Osteoblast (primary cell): ENCODE data around the gene OR8J1. TPM values are rescaled to one million over a fixed set of nuclear protein-coding genes. Genes with fewer than 3 reads are reported as not detected.

Experiments used
- DNase-seq: peaks from one replicate; pipeline ENCODE4 v3.0.0; 2011; ENCODE audit warnings: low spot score, mixed read lengths; ENCODE audit not compliant: insufficient read length; ENCODE audit errors: missing footprints
- H2AFZ ChIP-seq: 2 replicates; pipeline ENCODE4 v1.6.0; 2011; ENCODE audit warnings: mild to moderate bottlenecking, low read length
- H3K27ac ChIP-seq: 2 replicates; pipeline ENCODE4 v1.5.1; 2011; ENCODE audit warnings: mild to moderate bottlenecking, low read depth, low read length, moderate library complexity
- H3K27me3 ChIP-seq: 2 replicates; pipeline ENCODE4 v1.6.0; 2012; ENCODE audit warnings: mild to moderate bottlenecking, control low read depth, inconsistent platforms, low read length, moderate library complexity; ENCODE audit not compliant: insufficient read depth
- H3K36me3 ChIP-seq: 2 replicates; pipeline ENCODE4 v1.5.1; 2011; ENCODE audit warnings: mild to moderate bottlenecking, low read length, control low read depth, moderate library complexity; ENCODE audit not compliant: insufficient read depth
- H3K4me1 ChIP-seq: 2 replicates; pipeline ENCODE4 v1.5.1; 2011; ENCODE audit warnings: mild to moderate bottlenecking, low read length, control low read depth, moderate library complexity; ENCODE audit not compliant: insufficient read depth
- H3K4me2 ChIP-seq: 2 replicates; pipeline ENCODE4 v1.6.0; 2011; ENCODE audit warnings: mild to moderate bottlenecking, low read length; ENCODE audit not compliant: insufficient read depth
- H3K4me3 ChIP-seq: fragments of 200-600 bp; sonication (generic); 3 replicates; pipeline ENCODE4 v1.5.1; 2012; ENCODE audit warnings: mild to moderate bottlenecking, low read length, inconsistent platforms; ENCODE audit not compliant: insufficient read depth
- H3K79me2 ChIP-seq: 2 replicates; pipeline ENCODE4 v1.6.0; 2012; ENCODE audit warnings: mild to moderate bottlenecking, low read length, control low read depth, inconsistent platforms; ENCODE audit not compliant: insufficient read depth
- H3K9me3 ChIP-seq: 2 replicates; pipeline ENCODE4 v1.5.1; 2011; ENCODE audit warnings: low read depth, low read length, control low read depth
- H4K20me1 ChIP-seq: 2 replicates; pipeline ENCODE4 v1.6.0; 2012; ENCODE audit warnings: mild to moderate bottlenecking, low read length, control low read depth; ENCODE audit not compliant: insufficient read depth
- CTCF ChIP-seq: IDR thresholded peaks from 2 replicates; pipeline ENCODE4 v1.5.1; 2011; ENCODE audit warnings: mild to moderate bottlenecking, low read depth, low read length, moderate library complexity; ENCODE audit errors: extremely low read depth
- total RNA-seq: library from RNA; depleted of rRNA; stranded (reverse); fragments of >200 nt; gene quantifications from 2 replicates; pipeline ENCODE4 v1.2.3, GENCODE V29; 2012

Gene OR8J1, protein sequence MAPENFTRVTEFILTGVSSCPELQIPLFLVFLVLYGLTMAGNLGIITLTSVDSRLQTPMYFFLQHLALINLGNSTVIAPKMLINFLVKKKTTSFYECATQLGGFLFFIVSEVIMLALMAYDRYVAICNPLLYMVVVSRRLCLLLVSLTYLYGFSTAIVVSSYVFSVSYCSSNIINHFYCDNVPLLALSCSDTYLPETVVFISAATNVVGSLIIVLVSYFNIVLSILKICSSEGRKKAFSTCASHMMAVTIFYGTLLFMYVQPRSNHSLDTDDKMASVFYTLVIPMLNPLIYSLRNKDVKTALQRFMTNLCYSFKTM
- not detected in 2 replicates for total RNA-seq

DNA sequence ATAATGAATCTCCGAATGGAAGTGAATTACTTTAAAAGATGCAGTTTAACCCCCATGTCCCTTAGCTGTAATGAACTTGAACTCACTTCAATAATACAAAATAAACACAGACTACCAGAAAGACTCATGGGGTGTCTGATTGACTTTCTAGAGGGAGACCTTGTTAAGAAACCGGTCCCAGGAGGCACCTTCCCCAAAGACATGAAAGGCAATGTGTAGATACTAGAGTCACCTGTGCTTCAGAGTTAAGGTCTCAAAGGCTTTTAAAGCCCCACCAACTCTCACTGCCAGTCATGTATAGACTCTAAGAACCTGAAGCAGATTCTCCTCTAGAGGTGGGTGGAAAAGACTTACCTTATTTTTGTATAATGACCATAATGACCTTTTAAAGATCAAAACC, at the start of gene OR8J1:
TSS of gene OR8J1 (plus strand) at position 301 of the 400 bp plus-strand sequence. CDS start 5,956 bp downstream, outside the sequence.
- H3K4me2 ChIP-seq: no peak within 1 kb of the TSS
- no peak for DNase-seq
- no peak for TF ChIP-seq CTCF

GRCh38 chr11:56307836-56308235, 46.3 kb upstream of the OR8J1 start:
- peak; percentile 68 for DNase-seq
- Histone ChIP-seq H2AFZ (no peak overlapping the region), H3K79me2 (no peaks in the 10 kb centered on the region), H3K36me3 (no peaks in the 10 kb centered on the region), H3K4me1 (no peaks in the 10 kb centered on the region), H3K4me2 (no peak overlapping the region), H4K20me1 (no peaks in the 10 kb centered on the region), H3K9me3 (peaks cover 6% of the 10 kb centered on the region), H3K27me3 (no peaks in the 10 kb centered on the region), H3K4me3 (no peak overlapping the region), H3K27ac (no peak overlapping the region)
- no peak for TF ChIP-seq CTCF

More for the DNA sequence above, at the start of gene OR8J1:
- Histone ChIP-seq H3K27ac (no peak within 1 kb of the TSS), H3K79me2 (no peaks in the 10 kb centered on the region), H3K36me3 (no peaks in the 10 kb centered on the region), H3K27me3 (no peaks in the 10 kb centered on the region), H2AFZ (no peak within 1 kb of the TSS), H3K4me3 (no peak within 1 kb of the TSS), H3K9me3 (no peaks in the 10 kb centered on the region), H4K20me1 (no peaks in the 10 kb centered on the region), H3K4me1 (no peaks in the 10 kb centered on the region)

DNA sequence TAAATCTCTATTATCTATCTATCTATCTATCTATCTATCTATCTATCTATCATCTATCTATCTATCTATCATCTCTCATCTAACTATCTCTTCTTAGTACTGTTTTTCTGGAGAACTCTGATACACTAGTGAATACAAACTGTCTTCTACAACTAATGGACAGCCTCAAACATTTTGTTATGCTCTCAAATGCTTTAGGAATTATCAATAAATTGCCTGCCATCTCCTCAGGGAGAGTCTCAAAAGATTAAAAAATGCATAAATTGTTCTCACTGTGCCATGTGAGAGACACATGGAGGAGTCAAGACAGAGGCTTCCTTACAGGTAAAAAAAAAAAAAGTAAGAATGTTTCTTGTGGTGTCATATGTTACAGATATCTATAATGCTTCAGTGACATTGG, 39.2 kb upstream of the OR8J1 start, which contains the start of gene OR8K3:
TSS of gene OR8K3 (plus strand) at position 301 of the 400 bp plus-strand sequence. CDS start 3,163 bp downstream, outside the sequence.
- Histone ChIP-seq H3K4me1 (no peaks in the 10 kb centered on the region), H2AFZ (no peak within 1 kb of the TSS), H3K27me3 (no peaks in the 10 kb centered on the region), H3K27ac (no peak within 1 kb of the TSS), H3K4me2 (no peak within 1 kb of the TSS), H4K20me1 (no peaks in the 10 kb centered on the region), H3K9me3 (no peaks in the 10 kb centered on the region), H3K4me3 (no peak within 1 kb of the TSS), H3K79me2 (no peaks in the 10 kb centered on the region), H3K36me3 (no peaks in the 10 kb centered on the region)
- no peak for TF ChIP-seq CTCF
- DNase-seq: no peak

DNA sequence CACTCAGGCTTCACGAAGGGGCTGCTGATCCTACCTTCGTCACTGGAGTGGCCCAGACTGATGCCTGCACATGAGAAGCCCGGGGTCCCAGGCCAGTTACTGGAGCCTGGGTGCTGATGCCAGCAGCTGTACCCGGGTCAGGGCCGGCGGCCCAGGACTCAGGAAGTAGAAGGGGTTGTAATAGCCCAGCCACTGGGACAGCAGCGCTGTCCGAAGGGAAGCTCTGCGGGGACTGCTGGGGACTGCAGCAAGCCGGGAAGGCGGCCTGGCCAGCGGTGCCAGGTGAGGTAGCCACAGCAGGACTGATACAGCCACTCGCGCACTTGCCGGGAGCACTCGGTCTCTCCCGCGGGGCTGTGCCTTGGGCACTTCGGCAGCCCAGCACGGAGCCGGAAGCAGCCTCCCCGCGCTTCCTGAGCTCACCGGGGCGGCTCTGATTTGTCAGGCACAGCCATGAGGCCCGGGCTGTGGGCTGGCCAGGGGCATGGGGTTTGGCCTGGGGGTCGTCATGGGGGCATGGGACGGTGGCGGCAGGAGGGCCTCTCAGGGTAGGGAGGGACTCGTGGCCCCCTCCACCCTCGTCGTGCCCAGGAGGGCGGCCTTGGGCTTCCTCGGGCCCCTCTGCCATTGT, 22.1 kb upstream of the OR8J1 start:
- TF ChIP-seq CTCF: no peak
- Histone ChIP-seq H3K27me3 (no peaks in the 10 kb centered on the region), H3K9me3 (no peaks in the 10 kb centered on the region), H3K27ac (no peak overlapping the region), H3K79me2 (no peaks in the 10 kb centered on the region), H3K4me1 (no peaks in the 10 kb centered on the region), H3K36me3 (no peaks in the 10 kb centered on the region), H3K4me2 (no peak overlapping the region), H3K4me3 (no peak overlapping the region), H4K20me1 (no peaks in the 10 kb centered on the region), H2AFZ (no peak overlapping the region)
- peak; percentile 54 for DNase-seq
